Gastroesophageal sphincter (tissue), 4 donors: ENCODE results near the gene TIMD4. TPM values are rescaled to one million over a fixed set of nuclear protein-coding genes. Genes with fewer than 3 reads are reported as not detected.

Source experiments
- ATAC-seq: fragments of 150-250 bp; one replicate; pipeline ENCODE4 v1.9.1; 2016; ENCODE audit warnings: mild to moderate bottlenecking, moderate library complexity
- H3K27ac ChIP-seq, 4 donors: fragments of 200-600 bp; sonication (generic) in 3 of 4; 1 replicate in 3 of 4; 2 replicates in 1 of 4; pipeline ENCODE4 v1.5.1; 2016 to 2019
- H3K27me3 ChIP-seq: fragments of 200-600 bp; sonication (generic); one replicate; pipeline ENCODE4 v1.5.1; 2019
- H3K36me3 ChIP-seq, 2 donors: fragments of 200-600 bp; sonication (generic); one replicate each; pipeline ENCODE4 v1.5.1; 2019; ENCODE audit warnings: control low read depth in 1 of 2
- H3K4me1 ChIP-seq, 3 donors: fragments of 200-600 bp; sonication (generic); 1 replicate in 2 of 3; 2 replicates in 1 of 3; pipeline ENCODE4 v1.5.1; 2016 to 2019; ENCODE audit warnings: control low read depth in 2 of 3
- H3K4me3 ChIP-seq, 2 donors: fragments of 200-600 bp; sonication (generic); one replicate each; pipeline ENCODE4 v1.5.1; 2019; ENCODE audit warnings: mild to moderate bottlenecking in 1 of 2, moderate library complexity in 1 of 2
- H3K9me3 ChIP-seq, 3 donors: fragments of 200-600 bp; sonication (generic); one replicate each; pipeline ENCODE4 v1.5.1; 2017 to 2019; ENCODE audit warnings: control low read depth in 2 of 3
- EP300 ChIP-seq: sonication (generic); formaldehyde crosslinking; IDR thresholded peaks from one replicate; pipeline ENCODE4 v1.6.1; 2017; ENCODE audit warnings: antibody characterized with exemption, mild to moderate bottlenecking
- POLR2A ChIP-seq, 2 donors: fragments of 450-650 bp; IDR thresholded peaks; one replicate each; pipeline ENCODE4 v1.6.1; 2017; ENCODE audit warnings: antibody characterized with exemption in 2 of 2, mild to moderate bottlenecking in 2 of 2, moderate library complexity in 1 of 2
- POLR2AphosphoS5 ChIP-seq: sonication (generic); formaldehyde crosslinking; IDR thresholded peaks from one replicate; pipeline ENCODE4 v1.6.1; 2017; ENCODE audit warnings: antibody characterized with exemption
- WGBS, 2 donors: methylation state at CpG; one replicate each; pipeline ENCODE4 v1.1.5; 2018; ENCODE audit warnings: low coverage in 1 of 2; 5-methylcytosine and 5-hydroxymethylcytosine counted together
- total RNA-seq, 4 donors: library from RNA; depleted of rRNA; stranded (reverse); fragments of >200 nt; gene quantifications; one replicate each; pipeline ENCODE4 v1.1.0, GENCODE V29; 2016
- TF ChIP-seq, protein P1 (sequence below), 4 experiments: fragments of 200-600 bp in 2 of 4; fragments of 450-650 bp in 2 of 4; sonication (generic) in 1 of 4; IDR thresholded peaks; one replicate each; pipeline ENCODE4 v1.5.1; 2017 to 2019; ENCODE audit warnings: antibody characterized with exemption in 4 of 4, mild to moderate bottlenecking in 2 of 4, moderate library complexity in 2 of 4

The TIMD4 gene
- total RNA-seq, 4 donors from 2014 or later = 0.67 to 1.2 TPM; not detected in 2

- TF ChIP-seq POLR2AphosphoS5 = no peak
- no peak for TF ChIP-seq POLR2A (IDR thresholded peaks at IDR 0.05)
- no peak for TF ChIP-seq EP300
- TF ChIP-seq, protein P1, sequence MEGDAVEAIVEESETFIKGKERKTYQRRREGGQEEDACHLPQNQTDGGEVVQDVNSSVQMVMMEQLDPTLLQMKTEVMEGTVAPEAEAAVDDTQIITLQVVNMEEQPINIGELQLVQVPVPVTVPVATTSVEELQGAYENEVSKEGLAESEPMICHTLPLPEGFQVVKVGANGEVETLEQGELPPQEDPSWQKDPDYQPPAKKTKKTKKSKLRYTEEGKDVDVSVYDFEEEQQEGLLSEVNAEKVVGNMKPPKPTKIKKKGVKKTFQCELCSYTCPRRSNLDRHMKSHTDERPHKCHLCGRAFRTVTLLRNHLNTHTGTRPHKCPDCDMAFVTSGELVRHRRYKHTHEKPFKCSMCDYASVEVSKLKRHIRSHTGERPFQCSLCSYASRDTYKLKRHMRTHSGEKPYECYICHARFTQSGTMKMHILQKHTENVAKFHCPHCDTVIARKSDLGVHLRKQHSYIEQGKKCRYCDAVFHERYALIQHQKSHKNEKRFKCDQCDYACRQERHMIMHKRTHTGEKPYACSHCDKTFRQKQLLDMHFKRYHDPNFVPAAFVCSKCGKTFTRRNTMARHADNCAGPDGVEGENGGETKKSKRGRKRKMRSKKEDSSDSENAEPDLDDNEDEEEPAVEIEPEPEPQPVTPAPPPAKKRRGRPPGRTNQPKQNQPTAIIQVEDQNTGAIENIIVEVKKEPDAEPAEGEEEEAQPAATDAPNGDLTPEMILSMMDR (IDR thresholded peaks at IDR 0.05) = no peak
- 82 to 86% methylated on average over 5 to 6 of the region's 6 CpGs for WGBS, 2 donors
- Histone ChIP-seq H3K4me3 (no peak overlapping the region), H3K27me3 (no peaks in the 10 kb centered on the region), H3K27ac (no peak overlapping the region), H3K4me1 (no peaks in the 10 kb centered on the region), H3K36me3 (no peaks in the 10 kb centered on the region), H3K9me3 (no peaks in the 10 kb centered on the region)
- no peak for ATAC-seq
Measured at GRCh38 chr5:156909180-156909579, 53.8 kb downstream of the TIMD4 start.

DNA sequence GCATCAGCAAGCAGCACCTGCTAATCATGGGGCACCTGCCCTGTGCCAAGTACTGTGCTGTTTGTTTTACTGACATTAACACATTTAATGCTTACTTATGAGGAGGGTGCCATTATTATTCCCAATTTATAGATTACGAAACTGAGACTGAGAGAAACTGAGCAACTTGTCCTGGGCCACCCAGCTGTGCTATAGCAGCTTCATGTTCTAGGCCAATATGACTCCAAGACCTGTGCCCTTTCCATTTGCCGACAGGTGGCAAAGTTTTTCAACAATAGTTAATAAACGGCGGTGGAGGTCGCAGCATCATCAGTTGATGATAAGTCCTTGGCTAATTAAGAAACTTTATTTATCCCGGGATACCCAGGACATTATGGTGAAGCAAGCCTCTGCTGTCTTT is 55.4 kb downstream of the TIMD4 start:
- TF ChIP-seq EP300 (no peak), POLR2AphosphoS5 (no peak), POLR2A (IDR thresholded peaks at IDR 0.05) (no peak)
- TF ChIP-seq, protein P1 (IDR thresholded peaks at IDR 0.05) = no peak
- Histone ChIP-seq H3K4me1 (no peaks in the 10 kb centered on the region), H3K9me3 (no peaks in the 10 kb centered on the region), H3K27ac (no peak overlapping the region), H3K27me3 (no peaks in the 10 kb centered on the region), H3K4me3 (no peak overlapping the region), H3K36me3 (no peaks in the 10 kb centered on the region)
- no peak for ATAC-seq
- 87 to 100% methylated on average over 2 to 6 of the region's 6 CpGs for WGBS, 2 donors

DNA sequence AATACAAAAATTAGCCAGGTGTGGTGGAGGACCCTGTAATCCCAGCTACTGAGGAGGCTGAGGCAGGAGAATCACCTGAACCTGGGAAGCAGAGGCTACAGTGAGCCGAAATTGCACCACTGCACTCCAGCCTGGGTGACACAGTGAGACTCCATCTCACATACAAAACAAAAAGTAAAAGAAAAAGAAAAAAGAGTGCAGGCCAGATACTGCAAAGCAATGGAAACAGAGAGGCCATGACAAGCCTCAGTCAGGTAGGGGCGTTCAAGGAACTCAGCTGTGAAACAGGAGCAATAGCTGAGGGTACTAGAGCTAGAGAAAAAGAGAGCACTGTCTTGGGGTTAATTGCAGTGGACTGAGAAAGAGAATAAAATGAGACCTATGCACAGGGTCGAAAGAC is 56.2 kb downstream of the TIMD4 start:
- TF ChIP-seq EP300 (no peak), POLR2AphosphoS5 (no peak), POLR2A (IDR thresholded peaks at IDR 0.05) (no peak)
- TF ChIP-seq, protein P1 (IDR thresholded peaks at IDR 0.05) = no peak
- Histone ChIP-seq H3K36me3 (no peaks in the 10 kb centered on the region), H3K9me3 (no peaks in the 10 kb centered on the region), H3K4me3 (no peak overlapping the region), H3K27me3 (no peaks in the 10 kb centered on the region), H3K27ac (no peak overlapping the region), H3K4me1 (no peaks in the 10 kb centered on the region)
- no peak for ATAC-seq
- WGBS, 2 donors = 80 to 94% methylated on average over 2 to 3 of the region's 3 CpGs

DNA sequence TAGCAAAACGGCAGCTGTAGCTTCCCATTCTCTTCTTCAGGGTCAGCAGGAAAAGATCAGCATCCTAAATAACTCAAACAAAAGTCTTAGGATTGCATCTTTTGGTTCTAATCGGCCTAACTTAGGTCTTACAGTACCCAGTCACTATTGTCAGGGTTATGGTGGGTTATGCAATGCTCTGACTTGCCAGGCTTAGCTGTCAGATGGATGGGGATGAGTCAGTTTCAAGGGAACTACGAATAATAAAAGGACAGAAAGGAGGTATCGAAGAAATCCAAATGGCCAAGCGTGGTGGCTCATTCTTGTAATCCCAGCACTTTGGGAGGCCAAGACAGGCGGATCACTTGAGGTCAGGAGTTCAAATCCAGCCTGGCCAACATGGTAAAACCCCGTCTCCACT is 66.5 kb downstream of the TIMD4 start:
- Histone ChIP-seq H3K36me3 (no peaks in the 10 kb centered on the region), H3K4me3 (no peak overlapping the region), H3K27ac (no peak overlapping the region), H3K4me1 (no peaks in the 10 kb centered on the region), H3K9me3 (no peaks in the 10 kb centered on the region), H3K27me3 (no peaks in the 10 kb centered on the region)
- TF ChIP-seq, protein P1 (IDR thresholded peaks at IDR 0.05) = no peak
- TF ChIP-seq POLR2A (IDR thresholded peaks at IDR 0.05) (no peak), POLR2AphosphoS5 (no peak), EP300 (no peak)
- no peak for ATAC-seq
- 84 to 100% methylated on average over 1 to 7 of the region's 7 CpGs for WGBS, 2 donors

DNA sequence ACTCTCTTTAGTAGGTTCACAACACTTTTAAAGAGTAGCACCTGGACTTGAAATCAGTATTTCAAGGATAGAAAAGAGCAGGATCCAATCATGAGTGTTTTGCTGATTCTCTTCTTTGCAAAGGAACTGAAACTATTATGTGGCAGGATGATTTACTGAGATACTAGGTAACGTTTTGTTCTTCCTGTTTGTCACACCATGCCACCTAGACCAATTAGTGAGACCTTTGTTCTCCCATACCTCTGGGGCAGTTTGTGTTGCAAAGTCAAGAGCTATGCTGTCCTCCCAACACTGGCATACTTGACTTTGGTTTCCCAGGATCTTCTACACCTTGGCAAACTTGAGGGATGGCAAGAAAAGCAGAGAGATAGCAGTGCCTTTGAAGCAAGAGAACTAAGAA is 69.5 kb downstream of the TIMD4 start:
- no peaks in the 10 kb centered on the region for H3K27me3 ChIP-seq
- H3K36me3 ChIP-seq = no peaks in the 10 kb centered on the region
- H3K9me3 ChIP-seq = no peaks in the 10 kb centered on the region
- no peak for ATAC-seq
- H3K4me3 ChIP-seq = no peak overlapping the region
- no peak overlapping the region for H3K27ac ChIP-seq
- H3K4me1 ChIP-seq = no peaks in the 10 kb centered on the region
- WGBS, 2 donors = 44 to 60% methylated on average over 1 of the region's 1 CpG
- TF ChIP-seq, protein P1 (IDR thresholded peaks at IDR 0.05) = no peak
- TF ChIP-seq EP300 = no peak
- TF ChIP-seq POLR2A (IDR thresholded peaks at IDR 0.05) = no peak
- TF ChIP-seq POLR2AphosphoS5 = no peak
